SU-DHL-6 (cell line): ENCODE measurements around the gene SOS1.

ENCODE experiments used
- H2AFZ ChIP-seq: fragments of 200-600 bp; sonication (generic); 2 replicates; pipeline ENCODE4 v1.6.1; 2014; ENCODE audit warnings: low read depth, mild to moderate bottlenecking, moderate library complexity, mixed read lengths, antibody characterized with exemption, low read length; ENCODE audit not compliant: severe bottlenecking
- H3F3A ChIP-seq: fragments of 200-600 bp; shearing (Covaris generic); 2 replicates; pipeline ENCODE4 v1.6.0; 2016; ENCODE audit warnings: antibody characterized with exemption, mild to moderate bottlenecking; ENCODE audit not compliant: insufficient read depth
- H3K27ac ChIP-seq: fragments of 200-600 bp; sonication (generic); 2 replicates; pipeline ENCODE4 v1.5.1; 2016; ENCODE audit warnings: low read depth, mild to moderate bottlenecking, low read length, moderate library complexity, mixed read lengths
- H3K27me3 ChIP-seq: fragments of 200-600 bp; sonication (generic), shearing (Covaris generic); 2 replicates; pipeline ENCODE4 v1.6.0; 2014; ENCODE audit warnings: mild to moderate bottlenecking, low read length
- H3K36me3 ChIP-seq: fragments of 200-600 bp; sonication (generic); 2 replicates; pipeline ENCODE4 v1.6.1; 2014; ENCODE audit warnings: mild to moderate bottlenecking, low read length, mixed read lengths
- H3K4me2 ChIP-seq: fragments of 300-600, 200-600 bp; shearing (Covaris generic), sonication (generic); 2 replicates; pipeline ENCODE4 v1.6.0; 2014; ENCODE audit warnings: low read length, low read depth, mild to moderate bottlenecking; ENCODE audit not compliant: poor library complexity, severe bottlenecking
- H3K4me3 ChIP-seq: fragments of 200-600 bp; sonication (generic); 2 replicates; pipeline ENCODE4 v1.5.1; 2014; ENCODE audit warnings: antibody characterized with exemption, low read length, mild to moderate bottlenecking, mixed read lengths; ENCODE audit not compliant: insufficient read depth, poor library complexity, severe bottlenecking
- H3K79me2 ChIP-seq: fragments of 200-600 bp; sonication (generic); 2 replicates; pipeline ENCODE4 v1.6.1; 2014; ENCODE audit warnings: mild to moderate bottlenecking, low read length, moderate library complexity; ENCODE audit not compliant: insufficient read depth
- H3K9ac ChIP-seq: fragments of 200-600 bp; sonication (generic); 2 replicates; pipeline ENCODE4 v1.7.0; 2014; ENCODE audit warnings: mild to moderate bottlenecking, low read length
- H3K9me2 ChIP-seq: fragments of 200-600 bp; sonication (generic); replicated peaks from 2 replicates; pipeline ENCODE4 v1.6.1; 2014; ENCODE audit warnings: low read length; ENCODE audit not compliant: insufficient read depth
- H3K9me3 ChIP-seq: fragments of 200-600 bp; sonication (generic); 2 replicates; pipeline ENCODE4 v1.6.1; 2014; ENCODE audit warnings: low read length, mixed read lengths; ENCODE audit not compliant: insufficient read depth
- H4K20me1 ChIP-seq: fragments of 200-600 bp; sonication (generic); 2 replicates; pipeline ENCODE4 v1.6.1; 2014; ENCODE audit warnings: low read depth, mild to moderate bottlenecking, antibody characterized with exemption, low read length, moderate library complexity, mixed read lengths
- EZH2phosphoT487 ChIP-seq: fragments of 200-600 bp; sonication (generic), shearing (Covaris generic); conservative IDR thresholded peaks from 2 replicates; pipeline ENCODE4 v1.6.1; 2018; ENCODE audit warnings: mild to moderate bottlenecking, antibody characterized with exemption, low read length, moderate library complexity, mixed read lengths
- TF ChIP-seq, protein P1 (sequence below): fragments of 200-600 bp; sonication (generic); IDR thresholded peaks from one replicate; pipeline ENCODE4 v1.5.1; 2017; ENCODE audit warnings: antibody characterized with exemption, mild to moderate bottlenecking, low read length, moderate library complexity; ENCODE audit not compliant: insufficient read depth, poor library complexity, severe bottlenecking

The SOS1 gene

DNA sequence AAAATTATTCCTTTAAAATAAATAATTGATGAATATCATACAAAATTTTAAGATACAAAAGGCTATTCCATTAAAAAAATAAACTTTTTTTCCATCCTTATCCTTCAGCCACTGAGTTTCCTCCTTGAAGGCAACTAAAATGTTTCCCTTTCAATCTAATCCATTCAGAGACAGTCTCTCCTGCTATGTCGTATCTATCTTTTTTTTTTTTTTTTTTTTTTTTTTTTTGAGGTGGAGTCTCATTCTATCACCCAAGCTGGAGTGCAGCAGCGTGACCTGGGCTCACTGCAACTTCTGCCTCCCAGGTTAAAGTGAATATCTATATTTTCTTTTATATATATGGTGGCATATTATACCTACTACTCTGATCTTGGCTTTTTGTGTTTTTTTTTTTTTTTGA, 31.7 kb upstream of the SOS1 start:
- H4K20me1 ChIP-seq: no peaks in the 10 kb centered on the region
- H3K27me3 ChIP-seq: no peaks in the 10 kb centered on the region
- H3K9me3 ChIP-seq: no peaks in the 10 kb centered on the region
- H3K36me3 ChIP-seq: no peaks in the 10 kb centered on the region
- no peak for TF ChIP-seq EZH2phosphoT487
- TF ChIP-seq, protein P1, sequence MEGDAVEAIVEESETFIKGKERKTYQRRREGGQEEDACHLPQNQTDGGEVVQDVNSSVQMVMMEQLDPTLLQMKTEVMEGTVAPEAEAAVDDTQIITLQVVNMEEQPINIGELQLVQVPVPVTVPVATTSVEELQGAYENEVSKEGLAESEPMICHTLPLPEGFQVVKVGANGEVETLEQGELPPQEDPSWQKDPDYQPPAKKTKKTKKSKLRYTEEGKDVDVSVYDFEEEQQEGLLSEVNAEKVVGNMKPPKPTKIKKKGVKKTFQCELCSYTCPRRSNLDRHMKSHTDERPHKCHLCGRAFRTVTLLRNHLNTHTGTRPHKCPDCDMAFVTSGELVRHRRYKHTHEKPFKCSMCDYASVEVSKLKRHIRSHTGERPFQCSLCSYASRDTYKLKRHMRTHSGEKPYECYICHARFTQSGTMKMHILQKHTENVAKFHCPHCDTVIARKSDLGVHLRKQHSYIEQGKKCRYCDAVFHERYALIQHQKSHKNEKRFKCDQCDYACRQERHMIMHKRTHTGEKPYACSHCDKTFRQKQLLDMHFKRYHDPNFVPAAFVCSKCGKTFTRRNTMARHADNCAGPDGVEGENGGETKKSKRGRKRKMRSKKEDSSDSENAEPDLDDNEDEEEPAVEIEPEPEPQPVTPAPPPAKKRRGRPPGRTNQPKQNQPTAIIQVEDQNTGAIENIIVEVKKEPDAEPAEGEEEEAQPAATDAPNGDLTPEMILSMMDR: no peak
- no peak overlapping the region for H3K27ac ChIP-seq
- no peaks in the 10 kb centered on the region for H3K79me2 ChIP-seq
- no peaks in the 10 kb centered on the region for H3K9me2 ChIP-seq
- no peak overlapping the region for H3K9ac ChIP-seq
- H3K4me2 ChIP-seq: no peak overlapping the region
- H3K4me3 ChIP-seq: no peak overlapping the region
- no peak overlapping the region for H2AFZ ChIP-seq
- H3F3A ChIP-seq: no peaks in the 10 kb centered on the region

DNA sequence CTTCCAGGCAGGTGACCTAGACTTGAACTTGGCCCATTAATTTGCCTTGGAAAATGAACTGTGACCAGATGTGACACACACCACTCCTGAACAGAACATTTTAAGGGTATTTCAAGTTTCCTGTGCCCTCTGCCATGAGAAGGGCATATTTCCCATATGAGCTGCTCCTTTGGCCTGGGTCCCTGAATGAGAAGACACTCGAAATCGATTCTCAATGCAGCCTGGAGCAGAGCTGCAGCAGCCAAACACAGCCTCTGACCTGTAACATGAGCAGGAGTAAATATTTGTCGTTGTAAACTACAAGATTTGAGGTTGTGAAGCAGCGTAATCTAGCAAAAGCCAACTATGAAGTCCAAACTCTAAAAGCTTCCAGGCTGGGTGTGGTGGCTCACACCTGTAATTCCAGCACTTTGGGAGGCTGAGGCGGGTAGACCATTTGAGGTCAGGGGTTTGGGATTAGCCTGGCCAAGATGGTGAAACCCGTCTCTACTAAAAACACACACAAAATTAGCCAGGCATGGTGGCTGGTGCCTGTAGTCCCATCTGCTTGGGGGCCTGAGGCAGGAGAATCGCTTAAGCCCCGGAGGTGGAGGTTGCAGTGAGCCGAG, 30.1 kb upstream of the SOS1 start:
- TF ChIP-seq, protein P1: no peak
- no peak for TF ChIP-seq EZH2phosphoT487
- Histone ChIP-seq H3K27ac (no peak overlapping the region), H3K9me3 (no peaks in the 10 kb centered on the region), H3K4me3 (no peak overlapping the region), H3K27me3 (no peaks in the 10 kb centered on the region), H3K9me2 (no peaks in the 10 kb centered on the region), H4K20me1 (no peaks in the 10 kb centered on the region), H2AFZ (no peak overlapping the region), H3F3A (no peaks in the 10 kb centered on the region), H3K36me3 (no peaks in the 10 kb centered on the region), H3K79me2 (no peaks in the 10 kb centered on the region), H3K9ac (no peak overlapping the region), H3K4me2 (no peak overlapping the region)

DNA sequence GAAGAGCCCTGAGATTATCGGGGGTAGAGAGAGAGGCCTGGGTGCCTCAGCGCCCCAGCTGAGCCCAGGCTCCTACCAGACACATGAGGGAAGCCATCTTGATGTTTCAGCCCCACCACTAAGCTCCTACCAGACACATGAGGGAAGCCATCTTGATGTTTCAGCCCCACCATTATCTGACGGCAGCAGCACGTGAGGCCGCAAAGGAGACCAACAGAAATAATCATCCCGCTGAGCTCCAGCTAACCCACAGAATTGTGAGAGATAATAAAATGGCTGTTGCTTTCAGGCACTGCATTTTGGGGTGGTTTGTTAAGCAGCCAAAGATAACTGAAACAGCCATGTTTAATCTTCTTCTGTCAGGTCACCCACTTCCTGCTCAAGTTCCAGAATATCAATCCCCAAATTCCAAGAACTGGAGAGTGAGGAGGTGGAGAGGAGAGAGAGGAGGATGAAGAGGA, 29.3 kb upstream of the SOS1 start:
- no peaks in the 10 kb centered on the region for H4K20me1 ChIP-seq
- H2AFZ ChIP-seq: no peak overlapping the region
- no peaks in the 10 kb centered on the region for H3K79me2 ChIP-seq
- H3K27ac ChIP-seq: no peak overlapping the region
- no peak for TF ChIP-seq EZH2phosphoT487
- TF ChIP-seq, protein P1: no peak
- H3F3A ChIP-seq: no peaks in the 10 kb centered on the region
- H3K4me3 ChIP-seq: no peak overlapping the region
- no peaks in the 10 kb centered on the region for H3K9me2 ChIP-seq
- H3K9me3 ChIP-seq: no peaks in the 10 kb centered on the region
- H3K9ac ChIP-seq: no peak overlapping the region
- no peaks in the 10 kb centered on the region for H3K27me3 ChIP-seq
- H3K36me3 ChIP-seq: no peaks in the 10 kb centered on the region
- no peak overlapping the region for H3K4me2 ChIP-seq
